Stimulated activated CD8-positive, alpha-beta memory T cell treated with anti-CD3 and anti-CD28 coated beads, Interleukin-7, amount 100 ng/mL, for 48 hours (primary cell): Measurements from ENCODE around the gene EXOC6B.
"Not testable (repeated sequence)": the region's sequence is repeated elsewhere in the genome, so short reads cannot be mapped to it uniquely, and the experiment has no call there.

Experiments used
- DNase-seq, 2 donors: peaks; one replicate each; pipeline ENCODE4 v3.0.0-alpha.2; 2020; ENCODE audit warnings: low read depth in 1 of 2; ENCODE audit errors: extremely low read depth in 1 of 2

The EXOC6B gene

DNA sequence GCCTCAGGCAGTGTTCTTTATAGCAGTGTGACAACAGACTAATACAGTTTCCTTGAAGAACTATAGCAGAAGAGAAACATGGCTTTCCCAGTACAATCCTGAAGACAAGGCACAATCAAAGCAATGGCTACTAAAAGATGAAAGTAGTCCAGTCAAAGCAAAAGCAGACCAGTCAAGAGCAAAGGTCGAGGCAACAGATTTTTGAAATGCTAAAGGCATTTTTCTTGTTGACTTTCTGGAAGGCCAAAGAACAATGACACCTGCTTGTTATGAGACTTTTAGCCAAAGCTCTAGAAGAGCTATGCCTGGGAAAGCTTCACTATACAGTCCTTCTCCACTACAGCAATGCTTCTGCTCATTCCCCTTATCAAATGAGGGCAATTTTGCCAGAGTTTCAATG, 269.9 kb downstream of the EXOC6B start:
- DNase-seq: no peak

- not testable (repeated sequence) for DNase-seq
Measured at GRCh38 chr2:72555363-72555762, 270.5 kb downstream of the EXOC6B start.

- DNase-seq: not testable (repeated sequence)
Measured at GRCh38 chr2:72554910-72555309, 270.9 kb downstream of the EXOC6B start.

- DNase-seq: no peak
Measured at GRCh38 chr2:72554381-72554780, 271.5 kb downstream of the EXOC6B start.

DNA sequence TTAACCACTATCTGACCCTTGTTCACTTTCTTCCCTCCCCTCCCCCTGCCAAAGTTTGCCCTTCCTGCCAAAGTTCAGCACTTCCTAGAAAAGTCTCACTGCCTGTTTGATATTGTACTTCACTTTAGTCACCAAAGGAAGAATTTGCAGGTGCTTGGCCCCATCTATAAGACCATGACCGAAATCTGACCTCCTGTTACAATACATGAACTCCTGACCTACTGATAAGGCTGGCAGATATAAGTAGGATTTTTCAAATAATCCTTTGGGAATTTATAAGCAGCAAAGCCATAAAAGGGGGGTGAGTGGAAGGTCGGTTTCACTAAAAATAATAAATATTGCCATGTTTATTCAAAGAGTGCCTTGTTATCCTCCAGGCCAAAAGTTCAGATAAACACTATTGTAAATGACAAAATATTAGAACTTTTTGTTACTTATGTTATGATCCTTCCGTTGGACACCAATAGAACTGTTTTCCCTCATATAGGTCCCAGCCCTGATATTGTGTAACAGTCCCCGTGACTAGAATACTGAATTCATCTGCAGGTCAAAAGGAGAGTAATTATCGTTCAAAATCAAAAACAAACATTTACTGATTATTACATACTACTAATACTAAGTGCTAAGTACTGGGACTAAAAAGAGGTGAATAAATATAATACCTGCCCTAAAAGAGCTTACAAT, 277.6 kb downstream of the EXOC6B start:
- no peak for DNase-seq

- DNase-seq: no peak
Measured at GRCh38 chr2:72545790-72546189, 280.0 kb downstream of the EXOC6B start.

DNA sequence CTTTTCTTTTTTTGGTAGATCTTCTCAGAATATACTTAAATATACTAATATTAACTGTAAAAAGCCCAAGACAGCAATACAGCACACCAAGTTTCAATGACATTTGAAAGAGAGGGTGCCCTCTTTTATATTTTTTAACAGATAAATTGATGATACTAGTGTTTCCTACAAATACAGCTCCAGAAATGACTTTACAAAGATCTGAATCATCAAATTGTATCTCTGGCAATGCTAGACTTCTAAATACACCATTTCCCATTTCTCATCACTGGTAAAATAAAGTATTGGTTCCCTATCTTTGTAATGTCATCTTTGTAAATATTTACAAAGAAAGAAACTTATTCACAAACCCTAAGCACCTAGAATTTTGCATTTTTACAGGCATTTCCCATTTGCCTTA, 281.3 kb downstream of the EXOC6B start:
- DNase-seq: no peak

DNA sequence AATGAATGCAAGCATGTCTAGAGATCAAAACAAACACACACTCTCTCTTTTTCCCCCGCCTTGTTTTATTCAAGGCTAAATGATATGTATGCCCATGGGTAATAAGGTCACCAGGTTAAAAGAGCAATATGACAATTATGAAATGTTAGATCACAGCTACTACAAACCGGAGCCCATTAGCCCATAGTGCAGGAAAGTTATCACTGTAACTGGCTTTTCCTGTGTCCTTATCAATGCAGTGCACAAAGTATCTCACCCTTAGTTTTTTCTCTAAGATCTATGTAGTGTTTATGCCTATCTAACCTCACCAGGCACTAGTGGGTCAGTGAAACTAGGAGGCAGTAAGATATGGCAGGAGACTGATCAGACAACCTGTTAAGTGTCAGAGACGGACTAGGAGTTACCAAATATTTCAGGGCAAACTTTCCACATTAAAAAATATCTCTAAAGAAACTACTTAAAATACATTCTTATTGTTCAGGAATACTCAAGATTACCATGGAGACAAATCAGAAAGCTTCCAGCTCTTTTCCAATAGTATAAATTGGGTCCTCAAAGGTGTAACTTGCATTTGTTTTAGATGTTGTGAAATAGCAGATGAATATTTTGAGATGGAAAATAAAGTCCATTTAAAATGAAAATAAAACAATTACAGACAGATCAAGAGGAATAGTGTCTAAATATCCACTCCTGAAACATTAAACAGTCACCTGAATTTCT, 282.2 kb downstream of the EXOC6B start:
- no peak for DNase-seq

DNA sequence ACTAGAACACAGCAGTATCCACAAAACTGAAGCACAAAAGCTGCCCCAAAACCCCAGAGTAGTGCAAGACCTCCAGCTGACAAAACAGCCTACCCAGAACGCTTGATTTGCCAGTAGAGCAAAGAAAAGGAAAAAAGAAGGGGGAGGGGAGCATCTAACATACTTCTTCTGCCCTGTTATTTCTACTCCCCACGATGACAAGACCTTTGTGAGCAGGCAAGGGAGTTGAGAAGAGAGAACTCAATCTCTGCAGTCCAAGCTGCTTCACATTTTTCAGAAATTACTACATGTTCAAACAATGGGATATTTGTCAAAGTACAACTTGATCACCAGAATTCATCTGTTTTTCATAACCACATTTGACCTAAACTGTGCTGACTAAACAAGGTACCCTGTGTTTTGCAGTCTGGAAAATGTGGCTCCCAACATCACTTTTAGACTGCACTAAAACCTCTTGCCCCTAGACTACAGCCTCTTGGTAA, 286.7 kb downstream of the EXOC6B start:
- no peak for DNase-seq

- DNase-seq: no peak
Measured at GRCh38 chr2:72538486-72538885, 287.3 kb downstream of the EXOC6B start.

DNA sequence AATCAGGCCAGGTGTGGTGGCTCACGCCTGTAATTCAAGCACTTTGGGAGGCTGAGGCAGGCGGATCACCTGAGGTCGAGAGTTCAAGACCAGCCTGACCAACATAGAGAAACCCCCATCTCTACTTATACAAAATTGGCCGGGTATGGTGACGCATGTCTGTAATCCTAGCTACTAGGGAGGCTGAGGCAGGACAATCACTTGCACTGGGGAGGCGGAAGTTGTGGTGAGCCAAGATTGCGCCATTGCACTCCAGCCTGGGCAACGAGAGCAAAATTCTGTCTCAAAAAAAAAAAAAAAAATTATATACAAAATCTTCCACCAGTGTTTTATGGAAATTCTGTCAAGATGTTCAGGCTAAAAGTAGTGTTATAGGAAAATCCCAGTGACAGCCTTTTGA, 290.2 kb downstream of the EXOC6B start:
- DNase-seq: not testable (repeated sequence)

- no peak for DNase-seq
Measured at GRCh38 chr2:72533765-72534164, 292.1 kb downstream of the EXOC6B start.

DNA sequence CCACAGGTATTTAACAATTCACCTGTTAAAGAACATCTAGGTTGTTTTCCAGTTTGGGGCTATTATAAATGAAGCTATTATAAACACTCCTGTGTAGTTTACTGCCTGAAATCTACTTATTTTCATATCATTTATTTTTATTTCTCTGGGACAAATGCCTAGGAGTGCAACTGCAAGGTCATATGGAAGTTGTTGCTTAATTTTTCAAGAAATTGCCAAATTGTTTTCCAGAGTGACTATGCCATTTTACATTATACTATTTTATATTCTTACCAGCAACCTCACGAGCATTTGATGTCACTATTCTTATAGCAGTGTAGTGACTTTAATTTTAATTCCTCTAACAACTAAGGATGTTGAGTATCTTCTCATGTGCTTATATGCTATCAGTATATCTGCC, 298.4 kb downstream of the EXOC6B start:
- no peak for DNase-seq

DNA sequence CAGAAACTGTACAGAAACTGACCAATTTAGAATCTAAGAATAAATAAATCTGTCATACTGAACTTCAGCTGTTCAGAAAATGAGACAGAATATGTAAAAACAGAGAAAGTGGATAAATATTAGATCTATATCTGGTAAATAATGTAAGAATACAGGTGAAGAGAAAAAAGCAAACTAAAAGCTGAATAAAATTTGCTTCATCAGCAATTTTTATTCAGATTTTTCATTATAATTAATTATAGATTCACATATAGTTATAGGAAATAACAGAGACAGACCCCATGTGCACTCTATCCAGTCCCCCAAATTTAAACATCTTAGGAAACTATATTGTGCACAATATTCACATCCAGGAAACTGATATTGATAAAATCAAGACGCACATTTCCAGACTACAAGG, 299.2 kb downstream of the EXOC6B start:
- DNase-seq: no peak

- DNase-seq: no peak
Measured at GRCh38 chr2:72524071-72524470, 301.8 kb downstream of the EXOC6B start.

DNA sequence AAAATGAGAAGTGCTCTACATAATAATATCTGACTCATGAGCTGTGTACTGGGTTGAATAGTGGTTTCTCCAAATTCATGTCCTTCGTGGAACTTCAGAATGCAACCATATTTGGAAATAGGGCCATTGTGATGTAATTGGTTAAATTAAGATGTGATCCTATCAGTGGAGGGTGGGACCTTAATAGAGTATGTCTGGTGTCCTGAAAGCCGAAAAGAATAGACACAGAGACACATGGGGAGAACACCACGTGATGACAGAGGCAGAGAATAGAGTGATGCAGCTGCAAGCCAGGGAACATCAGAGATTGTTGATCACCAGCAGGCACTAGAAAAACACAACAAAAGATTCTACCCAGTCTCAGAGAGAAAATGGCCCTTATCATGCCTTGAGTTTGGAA, 310.1 kb downstream of the EXOC6B start:
- no peak for DNase-seq

DNA sequence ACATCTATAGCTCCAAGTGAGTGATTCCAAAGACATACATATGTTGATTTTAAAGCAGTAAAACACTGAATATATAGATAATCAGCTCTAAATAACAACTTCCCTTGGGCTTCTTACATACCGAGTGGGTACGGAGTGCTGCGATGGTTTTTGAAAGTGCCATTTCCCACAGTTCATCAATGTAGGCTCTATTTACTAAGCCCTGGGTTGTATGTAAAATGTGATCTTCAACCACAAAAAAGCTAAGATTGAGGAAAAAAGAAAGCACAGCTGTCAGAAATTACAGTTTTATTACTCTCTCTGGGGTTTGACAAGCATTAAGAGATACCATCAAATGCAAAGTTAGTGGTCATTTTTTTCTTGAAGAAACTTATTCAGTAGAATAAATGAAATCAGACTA, 312.8 kb downstream of the EXOC6B start:
- DNase-seq: no peak

DNA sequence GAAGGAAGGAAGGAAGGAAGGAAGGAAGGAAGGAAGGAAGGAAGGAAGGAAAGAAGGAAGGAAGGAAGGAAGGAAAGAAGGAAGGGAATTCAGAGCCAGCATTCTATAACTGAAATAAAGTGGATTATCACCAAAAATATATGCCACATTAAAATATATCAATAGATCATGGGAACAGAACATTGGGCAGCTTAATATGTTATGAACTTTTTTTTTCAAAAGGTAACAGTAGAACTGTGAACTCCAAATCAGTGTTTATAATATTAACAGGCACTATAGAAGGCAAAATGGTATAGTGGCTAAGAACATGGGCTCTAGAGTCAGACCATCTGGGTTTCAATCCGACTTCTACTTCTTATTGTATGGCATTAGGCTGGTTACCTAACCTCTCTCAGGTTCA, 313.5 kb downstream of the EXOC6B start:
- no peak for DNase-seq

DNA sequence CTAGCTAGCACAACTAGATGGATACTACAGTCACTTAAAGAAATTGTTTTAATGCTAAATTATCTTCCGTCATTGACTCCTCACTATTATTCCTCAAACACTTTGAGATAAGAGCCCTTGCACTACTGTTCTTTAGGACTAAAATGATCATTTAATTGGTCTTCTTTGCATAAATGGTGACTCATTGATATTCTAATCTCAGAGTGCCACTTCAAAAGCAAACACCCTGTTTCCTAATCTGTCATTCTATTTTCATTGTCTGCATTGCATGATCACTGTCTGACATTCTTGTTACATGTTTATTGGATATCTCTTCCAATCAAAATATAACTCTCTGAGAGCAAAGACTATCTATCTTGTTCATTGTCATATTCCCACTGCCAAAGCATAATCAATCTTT, 313.9 kb downstream of the EXOC6B start:
- DNase-seq: no peak

DNA sequence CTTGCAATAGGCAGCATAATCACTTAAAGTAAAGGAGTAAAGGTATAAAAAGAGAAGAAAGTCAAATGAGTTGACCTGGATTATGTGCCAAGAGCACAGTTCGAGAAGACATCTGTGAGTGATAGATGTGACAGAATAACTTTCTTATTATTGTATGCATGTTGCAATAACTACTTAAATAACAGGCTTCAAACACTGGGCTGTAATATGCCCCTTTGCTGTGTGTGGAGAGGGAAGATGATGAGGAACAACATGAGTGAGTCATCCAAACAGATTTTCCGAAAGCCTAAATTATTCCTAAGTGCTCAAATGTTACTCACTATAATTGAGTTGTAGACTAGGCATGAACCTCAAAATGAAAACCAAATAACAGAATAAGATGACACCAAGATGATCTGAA, 328.1 kb downstream of the EXOC6B start:
- no peak for DNase-seq

DNA sequence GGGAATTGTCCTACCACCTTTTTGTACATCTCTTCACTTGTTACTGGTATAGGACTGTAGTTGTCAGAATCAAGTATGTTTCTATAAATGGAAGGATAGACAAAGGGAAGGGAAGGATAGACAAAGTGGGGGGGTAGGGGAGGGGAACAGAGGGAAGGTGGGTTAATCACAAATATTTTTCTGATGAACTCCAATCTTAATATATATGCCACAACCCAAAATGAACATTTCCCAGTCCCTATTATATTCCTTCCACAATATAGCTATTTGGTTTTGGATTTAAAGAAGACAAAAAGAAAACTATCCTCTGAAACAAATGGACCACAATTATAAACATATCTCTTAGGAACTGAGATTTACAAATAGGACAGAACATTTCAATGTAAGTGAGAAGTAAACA, 329.4 kb downstream of the EXOC6B start:
- no peak for DNase-seq

- DNase-seq: no peak
Measured at GRCh38 chr2:72494392-72494791, 331.4 kb downstream of the EXOC6B start.
